ENCODE results near the gene FAM98C. TPM values are rescaled to one million over a fixed set of nuclear protein-coding genes. Genes with fewer than 3 reads are reported as not detected.
A peak's percentile ranks its signal among the peaks of the same experiment; 100 is the strongest.

The FAM98C gene
- total RNA-seq, 1 donor from 2014 or later: 17.9 TPM

DNA sequence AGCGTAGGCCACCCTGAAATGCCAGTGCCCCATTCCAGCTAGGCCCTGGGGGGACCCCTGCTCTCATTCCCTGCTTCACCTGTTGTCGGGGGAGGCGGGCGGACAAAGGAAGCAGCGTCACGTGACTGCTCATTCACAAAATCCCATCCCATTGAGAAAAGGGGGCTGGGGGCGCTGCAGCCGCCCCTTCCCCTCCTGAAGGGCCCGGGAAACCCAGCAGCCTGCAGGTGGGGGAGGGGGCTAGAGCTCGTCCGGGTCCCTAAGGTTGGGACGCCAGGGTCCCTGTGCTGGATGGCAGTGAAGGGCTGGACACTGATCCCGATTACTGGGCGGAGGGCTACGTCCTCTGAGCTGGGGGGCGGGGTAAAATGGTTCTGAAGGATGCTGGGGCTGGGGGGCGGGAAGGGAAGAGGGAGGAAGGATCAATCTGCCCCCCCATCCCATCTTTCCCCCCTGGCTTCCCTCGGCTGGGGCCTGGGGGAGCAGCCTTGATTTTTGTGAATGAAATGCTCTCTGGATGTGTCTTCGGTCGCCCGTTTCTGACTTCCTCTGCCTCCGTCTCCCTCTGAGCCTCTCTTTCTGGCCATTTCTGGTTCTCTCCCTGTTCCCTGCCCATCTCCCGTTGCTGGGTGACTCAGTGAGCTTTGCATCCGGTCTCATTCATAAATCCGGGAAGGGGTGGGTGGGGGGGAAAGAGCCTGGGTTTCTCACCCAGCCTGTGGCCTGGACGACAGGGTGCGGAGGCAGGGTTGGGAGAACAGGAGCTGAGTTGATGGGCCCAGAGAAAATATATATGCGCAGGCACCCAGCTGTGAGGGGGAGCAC, 13.6 kb upstream of the FAM98C start:
- Mint-ChIP-seq H3K9me3 (peaks cover 4% of the 10 kb centered on the region), H3K36me3 (peaks cover 17% of the 10 kb centered on the region), H3K4me3 (peak overlapping the region; percentile 71), H3K4me1 (peaks cover 16% of the 10 kb centered on the region), H3K27me3 (ENCODE audit: low read depth) (peaks cover 25% of the 10 kb centered on the region), H3K27ac (peak overlapping the region; percentile 25)
- TF ChIP-seq, protein P1, sequence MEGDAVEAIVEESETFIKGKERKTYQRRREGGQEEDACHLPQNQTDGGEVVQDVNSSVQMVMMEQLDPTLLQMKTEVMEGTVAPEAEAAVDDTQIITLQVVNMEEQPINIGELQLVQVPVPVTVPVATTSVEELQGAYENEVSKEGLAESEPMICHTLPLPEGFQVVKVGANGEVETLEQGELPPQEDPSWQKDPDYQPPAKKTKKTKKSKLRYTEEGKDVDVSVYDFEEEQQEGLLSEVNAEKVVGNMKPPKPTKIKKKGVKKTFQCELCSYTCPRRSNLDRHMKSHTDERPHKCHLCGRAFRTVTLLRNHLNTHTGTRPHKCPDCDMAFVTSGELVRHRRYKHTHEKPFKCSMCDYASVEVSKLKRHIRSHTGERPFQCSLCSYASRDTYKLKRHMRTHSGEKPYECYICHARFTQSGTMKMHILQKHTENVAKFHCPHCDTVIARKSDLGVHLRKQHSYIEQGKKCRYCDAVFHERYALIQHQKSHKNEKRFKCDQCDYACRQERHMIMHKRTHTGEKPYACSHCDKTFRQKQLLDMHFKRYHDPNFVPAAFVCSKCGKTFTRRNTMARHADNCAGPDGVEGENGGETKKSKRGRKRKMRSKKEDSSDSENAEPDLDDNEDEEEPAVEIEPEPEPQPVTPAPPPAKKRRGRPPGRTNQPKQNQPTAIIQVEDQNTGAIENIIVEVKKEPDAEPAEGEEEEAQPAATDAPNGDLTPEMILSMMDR (IDR thresholded peaks at IDR 0.05; ENCODE audit: unreplicated experiment): no peak
- no peak for DNase-seq (ENCODE audit: low spot score in 2 of 2, unreplicated experiment in 2 of 2)

- peaks cover 20% of the 10 kb centered on the region for H3K36me3 Mint-ChIP-seq
- no peak overlapping the region for H3K27ac Mint-ChIP-seq
- peak overlapping the region; percentile 36 for H3K4me3 Mint-ChIP-seq
Observed at GRCh38 chr19:38389957-38390924, 12.7 kb upstream of the FAM98C start.

DNA sequence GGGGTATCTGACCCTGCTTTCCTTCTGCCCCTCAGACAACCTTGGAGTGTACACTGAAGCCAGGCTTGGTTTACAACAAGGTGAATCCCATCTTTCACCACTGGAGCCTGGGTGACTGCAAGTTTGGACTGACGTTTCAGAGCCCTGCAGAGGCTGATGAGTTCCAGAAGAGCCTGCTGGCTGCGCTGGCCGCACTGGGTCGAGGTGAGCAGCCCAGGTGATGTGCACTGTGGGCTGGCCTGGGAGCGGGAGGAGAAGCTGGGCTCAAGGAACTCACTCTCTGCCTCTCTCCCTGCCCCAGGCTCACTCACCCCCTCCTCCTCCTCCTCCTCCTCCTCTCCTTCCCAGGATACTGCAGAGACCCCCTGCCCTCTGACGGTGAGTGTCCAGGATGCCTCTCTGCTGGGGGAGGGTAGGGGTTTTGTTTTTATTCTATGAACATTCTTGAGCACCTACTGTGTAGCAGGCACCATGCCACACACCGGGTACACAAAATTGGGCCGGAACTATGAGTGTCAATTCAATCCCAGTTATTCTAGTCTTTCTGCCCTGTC, 10.9 kb upstream of the FAM98C start:
- DNase-seq (ENCODE audit: low spot score in 2 of 2, unreplicated experiment in 2 of 2): no peak
- TF ChIP-seq, protein P1 (IDR thresholded peaks at IDR 0.05; ENCODE audit: unreplicated experiment): no peak
- Mint-ChIP-seq H3K36me3 (peaks cover 27% of the 10 kb centered on the region), H3K27ac (no peak overlapping the region), H3K4me1 (peaks cover 16% of the 10 kb centered on the region), H3K27me3 (ENCODE audit: low read depth) (peaks cover 24% of the 10 kb centered on the region), H3K9me3 (peaks cover 14% of the 10 kb centered on the region), H3K4me3 (no peak overlapping the region)

More at GRCh38 chr19:38389957-38390924, 12.7 kb upstream of the FAM98C start:
- TF ChIP-seq, protein P1 (IDR thresholded peaks at IDR 0.05; ENCODE audit: unreplicated experiment): no peak
- Mint-ChIP-seq H3K4me1 (peaks cover 16% of the 10 kb centered on the region), H3K9me3 (peaks cover 8% of the 10 kb centered on the region), H3K27me3 (ENCODE audit: low read depth) (peaks cover 24% of the 10 kb centered on the region)
- no peak for DNase-seq (ENCODE audit: low spot score in 2 of 2, unreplicated experiment in 2 of 2)

DNA sequence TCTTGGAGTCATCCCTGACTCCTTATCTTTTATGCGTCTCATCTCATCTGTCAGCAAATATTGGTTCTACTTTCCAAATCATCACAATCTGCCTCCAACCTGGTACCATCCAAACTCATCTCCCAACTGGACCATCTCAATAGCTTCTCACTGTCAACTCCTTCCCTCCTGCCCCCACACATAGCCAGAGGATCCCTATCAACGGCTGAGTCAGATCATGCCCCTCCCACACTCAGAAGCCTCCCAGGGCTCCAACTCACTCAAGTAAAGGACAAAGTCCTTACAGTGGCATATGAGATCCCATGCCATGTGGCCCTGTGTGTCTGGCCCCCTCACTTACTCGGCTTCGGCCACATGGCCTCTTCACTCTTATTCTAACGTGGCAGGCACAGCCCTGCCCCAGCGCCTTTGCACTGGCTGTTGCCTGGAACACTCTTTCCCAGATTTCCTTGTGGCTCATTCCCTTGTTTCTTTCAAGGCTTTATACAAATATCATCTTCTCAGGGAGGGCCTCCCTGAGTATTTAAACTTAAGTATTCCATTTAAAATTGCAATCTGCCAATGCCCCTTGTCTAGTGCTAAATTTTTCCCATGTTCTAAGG, 10.1 kb upstream of the FAM98C start:
- H3K4me3 Mint-ChIP-seq: no peak overlapping the region
- DNase-seq (ENCODE audit: low spot score in 2 of 2, unreplicated experiment in 2 of 2): no peak
- peaks cover 14% of the 10 kb centered on the region for H3K9me3 Mint-ChIP-seq
- TF ChIP-seq, protein P1 (IDR thresholded peaks at IDR 0.05; ENCODE audit: unreplicated experiment): no peak
- H3K27ac Mint-ChIP-seq: no peak overlapping the region
- peaks cover 18% of the 10 kb centered on the region for H3K27me3 Mint-ChIP-seq (ENCODE audit: low read depth)
- H3K36me3 Mint-ChIP-seq: peaks cover 25% of the 10 kb centered on the region
- H3K4me1 Mint-ChIP-seq: peaks cover 12% of the 10 kb centered on the region

- peaks cover 5% of the 10 kb centered on the region for H3K4me1 Mint-ChIP-seq
Observed at GRCh38 chr19:38394488-38394887, 8.4 kb upstream of the FAM98C start.

More at GRCh38 chr19:38394488-38394887, 8.4 kb upstream of the FAM98C start:
- Mint-ChIP-seq H3K9me3 (peaks cover 14% of the 10 kb centered on the region), H3K27me3 (ENCODE audit: low read depth) (peaks cover 18% of the 10 kb centered on the region), H3K4me3 (no peak overlapping the region), H3K36me3 (peaks cover 25% of the 10 kb centered on the region), H3K27ac (no peak overlapping the region)
- TF ChIP-seq, protein P1 (IDR thresholded peaks at IDR 0.05; ENCODE audit: unreplicated experiment): no peak
- DNase-seq (ENCODE audit: low spot score in 2 of 2, unreplicated experiment in 2 of 2): no peak
